ENCODE results near the gene PALLD.

Gene PALLD

DNA sequence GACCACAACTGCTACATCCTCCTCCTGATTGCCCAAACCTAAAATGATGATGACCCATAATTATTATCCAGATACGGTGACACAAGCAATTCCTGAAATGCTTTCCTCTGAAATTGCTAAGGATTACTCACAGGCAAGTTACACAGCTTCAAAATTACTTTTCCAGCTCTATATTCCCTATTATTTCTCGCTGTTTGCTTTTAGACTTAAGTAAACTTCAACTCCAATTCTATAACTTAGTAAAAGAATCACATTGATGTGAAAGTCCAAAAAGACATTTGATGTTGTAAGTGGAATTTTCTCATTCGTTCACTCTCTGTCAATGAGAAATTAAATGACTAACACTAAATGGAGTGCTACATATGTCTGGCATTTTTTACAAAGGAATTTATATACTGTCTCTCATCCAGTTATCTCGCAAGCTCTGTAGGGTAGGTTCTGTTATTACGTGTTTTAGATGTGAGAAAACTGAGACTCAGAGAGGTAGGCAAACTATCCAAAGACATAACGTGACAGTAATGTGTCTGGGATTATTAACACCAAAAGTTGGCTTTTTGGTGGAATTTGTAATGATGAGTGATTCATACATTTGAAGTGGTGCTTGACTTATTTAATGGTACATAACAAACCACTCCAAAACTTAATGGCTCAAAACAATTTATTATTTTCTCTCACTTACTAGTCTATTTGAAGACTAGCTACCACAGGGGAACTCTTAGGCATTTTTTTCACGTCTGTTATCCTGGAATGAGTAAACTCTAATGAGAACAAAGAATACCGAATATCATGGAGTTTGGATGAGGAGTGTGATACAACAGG lies 31.5 kb downstream of the PALLD start:
- TF ChIP-seq, protein P1, sequence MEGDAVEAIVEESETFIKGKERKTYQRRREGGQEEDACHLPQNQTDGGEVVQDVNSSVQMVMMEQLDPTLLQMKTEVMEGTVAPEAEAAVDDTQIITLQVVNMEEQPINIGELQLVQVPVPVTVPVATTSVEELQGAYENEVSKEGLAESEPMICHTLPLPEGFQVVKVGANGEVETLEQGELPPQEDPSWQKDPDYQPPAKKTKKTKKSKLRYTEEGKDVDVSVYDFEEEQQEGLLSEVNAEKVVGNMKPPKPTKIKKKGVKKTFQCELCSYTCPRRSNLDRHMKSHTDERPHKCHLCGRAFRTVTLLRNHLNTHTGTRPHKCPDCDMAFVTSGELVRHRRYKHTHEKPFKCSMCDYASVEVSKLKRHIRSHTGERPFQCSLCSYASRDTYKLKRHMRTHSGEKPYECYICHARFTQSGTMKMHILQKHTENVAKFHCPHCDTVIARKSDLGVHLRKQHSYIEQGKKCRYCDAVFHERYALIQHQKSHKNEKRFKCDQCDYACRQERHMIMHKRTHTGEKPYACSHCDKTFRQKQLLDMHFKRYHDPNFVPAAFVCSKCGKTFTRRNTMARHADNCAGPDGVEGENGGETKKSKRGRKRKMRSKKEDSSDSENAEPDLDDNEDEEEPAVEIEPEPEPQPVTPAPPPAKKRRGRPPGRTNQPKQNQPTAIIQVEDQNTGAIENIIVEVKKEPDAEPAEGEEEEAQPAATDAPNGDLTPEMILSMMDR (IDR thresholded peaks at IDR 0.05; ENCODE audit: borderline replicate concordance, control extremely low read depth, extremely low read depth, insufficient read depth, missing control alignments): no peak
- no peak for DNase-seq (ENCODE audit: low spot score)
- in situ Hi-C loops (cut with MboI; ENCODE audit: low sequenced_read_pairs, unreplicated experiment): no loop called here

DNA sequence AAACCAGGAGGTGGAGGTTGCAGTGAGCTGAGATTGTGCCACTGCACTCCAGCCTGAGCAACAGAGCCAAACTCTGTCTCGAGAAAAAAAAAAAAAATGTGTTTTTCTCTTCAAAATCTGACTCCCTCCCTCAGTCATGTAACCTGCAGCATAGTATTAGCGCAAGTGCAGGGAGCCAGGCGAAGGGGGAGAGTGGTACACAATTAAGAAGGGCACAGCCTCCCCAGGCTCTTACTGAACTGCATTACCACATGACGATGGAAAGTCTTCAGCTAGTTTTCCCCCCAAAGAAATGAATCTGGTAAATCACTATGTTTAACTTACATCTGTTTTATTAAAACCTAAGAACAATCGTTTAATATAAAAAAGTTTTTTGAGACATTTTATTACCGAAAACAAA lies 32.4 kb downstream of the PALLD start:
- DNase-seq (ENCODE audit: low spot score): no peak
- in situ Hi-C loops (cut with MboI; ENCODE audit: low sequenced_read_pairs, unreplicated experiment): no loop called here
- TF ChIP-seq, protein P1 (IDR thresholded peaks at IDR 0.05; ENCODE audit: borderline replicate concordance, control extremely low read depth, extremely low read depth, insufficient read depth, missing control alignments): no peak

- TF ChIP-seq, protein P1 (IDR thresholded peaks at IDR 0.05; ENCODE audit: borderline replicate concordance, control extremely low read depth, extremely low read depth, insufficient read depth, missing control alignments): no peak
- DNase-seq (ENCODE audit: low spot score): no peak
- in situ Hi-C loops (cut with MboI; ENCODE audit: low sequenced_read_pairs, unreplicated experiment): no loop called here
Observed at GRCh38 chr4:168531305-168531704, 34.5 kb downstream of the PALLD start.

- DNase-seq (ENCODE audit: low spot score): no peak
- TF ChIP-seq, protein P1 (IDR thresholded peaks at IDR 0.05; ENCODE audit: borderline replicate concordance, control extremely low read depth, extremely low read depth, insufficient read depth, missing control alignments): no peak
- in situ Hi-C loops (cut with MboI; ENCODE audit: low sequenced_read_pairs, unreplicated experiment): no loop called here
Observed at GRCh38 chr4:168534535-168534934, 37.7 kb downstream of the PALLD start.

GRCh38 chr4:168535689-168536088 lies 38.8 kb downstream of the PALLD start:
- in situ Hi-C loops (cut with MboI; ENCODE audit: low sequenced_read_pairs, unreplicated experiment): no loop called here

DNA sequence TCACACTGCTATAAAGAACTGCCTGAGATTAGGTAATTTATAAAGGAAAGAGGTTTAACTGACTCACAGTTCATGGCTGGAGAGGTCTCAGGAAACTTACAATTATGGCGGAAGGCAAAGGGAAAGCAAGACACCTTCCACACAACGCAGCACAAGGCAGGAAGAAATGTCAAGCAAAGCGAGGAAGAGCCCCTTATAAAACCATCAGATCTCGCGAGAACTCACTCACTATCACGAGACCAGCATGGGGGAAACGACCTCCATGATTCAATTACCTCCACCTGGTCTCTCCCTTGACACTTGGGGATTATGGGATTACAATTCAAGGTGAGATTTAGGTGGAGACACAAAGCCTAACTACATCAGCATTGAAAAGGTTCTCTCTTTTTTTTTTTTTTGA lies 39.6 kb downstream of the PALLD start:
- TF ChIP-seq, protein P1 (IDR thresholded peaks at IDR 0.05; ENCODE audit: borderline replicate concordance, control extremely low read depth, extremely low read depth, insufficient read depth, missing control alignments): no peak
- in situ Hi-C loops (cut with MboI; ENCODE audit: low sequenced_read_pairs, unreplicated experiment): no loop called here
- DNase-seq (ENCODE audit: low spot score): no peak

More at GRCh38 chr4:168535689-168536088, 38.8 kb downstream of the PALLD start:
- TF ChIP-seq, protein P1 (IDR thresholded peaks at IDR 0.05; ENCODE audit: borderline replicate concordance, control extremely low read depth, extremely low read depth, insufficient read depth, missing control alignments): no peak
- DNase-seq (ENCODE audit: low spot score): no peak

Data from GM13976 (cell line).